ENCODE results near the gene PLEKHH2.

Gene PLEKHH2

DNA sequence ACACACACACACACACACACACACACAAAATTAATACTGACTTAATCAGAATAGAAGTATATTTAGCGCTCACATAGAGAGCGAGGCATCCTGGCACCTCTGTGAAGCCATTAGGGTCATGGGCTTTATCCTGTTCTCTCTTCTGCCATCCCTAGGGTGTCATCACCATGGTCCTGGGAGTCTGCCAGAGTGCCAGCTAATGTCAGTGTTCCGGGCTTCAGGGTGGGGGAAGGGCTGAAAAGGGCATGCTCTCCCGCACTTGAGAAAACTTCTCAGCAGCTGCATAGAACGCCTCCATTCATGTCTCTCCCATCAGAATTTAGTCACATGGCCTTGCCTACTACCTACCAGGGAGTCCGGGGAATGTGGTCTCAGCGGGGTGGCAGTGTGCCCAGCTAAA lies 117.1 kb downstream of the PLEKHH2 start:
- no peak overlapping the region for H3K4me3 ChIP-seq (ENCODE audit: control insufficient read depth, low read depth, low read length)
- no peak for DNase-seq (ENCODE audit: low read depth)
- TF ChIP-seq, protein P1, sequence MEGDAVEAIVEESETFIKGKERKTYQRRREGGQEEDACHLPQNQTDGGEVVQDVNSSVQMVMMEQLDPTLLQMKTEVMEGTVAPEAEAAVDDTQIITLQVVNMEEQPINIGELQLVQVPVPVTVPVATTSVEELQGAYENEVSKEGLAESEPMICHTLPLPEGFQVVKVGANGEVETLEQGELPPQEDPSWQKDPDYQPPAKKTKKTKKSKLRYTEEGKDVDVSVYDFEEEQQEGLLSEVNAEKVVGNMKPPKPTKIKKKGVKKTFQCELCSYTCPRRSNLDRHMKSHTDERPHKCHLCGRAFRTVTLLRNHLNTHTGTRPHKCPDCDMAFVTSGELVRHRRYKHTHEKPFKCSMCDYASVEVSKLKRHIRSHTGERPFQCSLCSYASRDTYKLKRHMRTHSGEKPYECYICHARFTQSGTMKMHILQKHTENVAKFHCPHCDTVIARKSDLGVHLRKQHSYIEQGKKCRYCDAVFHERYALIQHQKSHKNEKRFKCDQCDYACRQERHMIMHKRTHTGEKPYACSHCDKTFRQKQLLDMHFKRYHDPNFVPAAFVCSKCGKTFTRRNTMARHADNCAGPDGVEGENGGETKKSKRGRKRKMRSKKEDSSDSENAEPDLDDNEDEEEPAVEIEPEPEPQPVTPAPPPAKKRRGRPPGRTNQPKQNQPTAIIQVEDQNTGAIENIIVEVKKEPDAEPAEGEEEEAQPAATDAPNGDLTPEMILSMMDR (IDR thresholded peaks at IDR 0.05; ENCODE audit: control insufficient read depth, insufficient read depth, low read depth, low read length, missing control alignments), result no peak

DNA sequence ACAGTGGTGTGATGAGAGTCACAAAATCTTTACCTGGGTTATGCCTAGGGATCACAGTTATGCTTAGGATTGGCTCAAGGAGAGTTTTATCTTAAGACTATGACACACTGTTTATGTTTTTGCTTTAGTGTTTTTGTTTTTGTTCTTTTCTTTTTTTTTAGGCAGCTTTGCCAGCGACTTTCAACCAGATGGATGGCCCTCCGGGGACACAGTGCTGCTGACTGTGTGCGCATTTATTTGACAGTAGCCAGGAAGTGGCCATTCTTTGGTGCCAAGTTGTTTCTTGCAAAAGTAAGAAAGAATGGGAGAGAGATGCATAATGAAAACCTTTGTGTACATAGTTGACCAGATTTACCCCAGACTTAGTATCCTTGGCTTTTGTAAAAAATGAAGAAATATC lies 121.7 kb downstream of the PLEKHH2 start:
- H3K4me3 ChIP-seq (ENCODE audit: control insufficient read depth, low read depth, low read length), result no peak overlapping the region
- TF ChIP-seq, protein P1 (IDR thresholded peaks at IDR 0.05; ENCODE audit: control insufficient read depth, insufficient read depth, low read depth, low read length, missing control alignments), result no peak
- DNase-seq (ENCODE audit: low read depth), result peak; percentile 11

DNA sequence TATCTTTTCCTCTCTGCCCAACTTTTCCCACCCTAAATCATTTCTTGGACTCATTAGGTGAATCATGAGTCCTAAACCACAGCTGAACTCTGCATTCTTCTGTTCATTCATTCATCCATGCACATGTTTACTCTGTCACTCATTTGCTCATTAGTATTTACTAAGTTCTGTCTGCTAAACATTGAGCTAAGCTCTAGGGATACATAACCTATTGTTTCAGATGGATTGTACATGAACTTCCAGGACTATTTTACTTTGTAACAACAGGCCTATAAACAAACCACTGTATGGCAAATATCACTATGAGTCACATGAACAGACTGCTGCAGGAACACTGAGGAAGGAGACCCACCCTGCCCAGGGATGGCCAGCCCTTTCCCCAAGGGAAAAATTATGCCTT lies 122.1 kb downstream of the PLEKHH2 start:
- TF ChIP-seq, protein P1 (IDR thresholded peaks at IDR 0.05; ENCODE audit: control insufficient read depth, insufficient read depth, low read depth, low read length, missing control alignments), result no peak
- peak; percentile 23 for DNase-seq (ENCODE audit: low read depth)
- H3K4me3 ChIP-seq (ENCODE audit: control insufficient read depth, low read depth, low read length), result no peak overlapping the region

DNA sequence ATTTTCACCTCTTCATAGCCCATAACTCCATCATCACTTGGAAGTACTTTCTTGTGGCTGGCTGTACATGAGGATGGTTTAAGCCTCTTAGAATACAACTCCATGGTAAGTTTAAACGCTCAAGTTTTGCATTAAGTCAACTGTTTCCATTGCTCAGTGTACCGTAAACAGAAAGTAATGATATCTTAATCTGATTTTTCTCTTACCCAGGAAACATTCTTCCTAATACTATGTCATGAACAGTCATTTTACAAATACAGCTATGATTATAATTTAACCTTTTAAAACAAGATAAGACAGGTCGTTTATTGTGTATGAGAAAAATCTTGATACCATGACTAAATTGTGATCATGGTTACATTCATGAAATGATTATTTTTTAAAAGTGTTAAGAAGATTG lies 125.2 kb downstream of the PLEKHH2 start:
- no peak for DNase-seq (ENCODE audit: low read depth)
- no peak overlapping the region for H3K4me3 ChIP-seq (ENCODE audit: control insufficient read depth, low read depth, low read length)
- TF ChIP-seq, protein P1 (IDR thresholded peaks at IDR 0.05; ENCODE audit: control insufficient read depth, insufficient read depth, low read depth, low read length, missing control alignments), result no peak

DNA sequence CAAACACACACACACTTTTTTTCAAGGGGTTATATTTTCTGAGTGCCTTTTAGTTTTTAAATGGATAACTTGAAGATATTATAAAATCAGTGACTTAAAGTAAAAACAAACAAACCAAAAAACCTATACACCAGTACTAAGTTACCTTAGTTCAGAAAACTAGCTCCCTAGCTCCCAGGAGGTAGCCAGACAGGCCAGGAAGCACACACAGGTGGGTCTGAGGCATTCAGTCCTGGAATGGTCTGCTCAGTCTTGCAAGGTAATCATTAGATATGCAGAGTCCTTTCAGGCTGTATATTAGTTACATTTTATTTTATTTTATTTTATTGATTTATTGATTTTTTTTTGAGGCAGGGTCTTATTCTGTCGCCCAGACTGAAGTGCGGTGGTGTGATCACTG lies 126.0 kb downstream of the PLEKHH2 start:
- no peak for DNase-seq (ENCODE audit: low read depth)
- TF ChIP-seq, protein P1 (IDR thresholded peaks at IDR 0.05; ENCODE audit: control insufficient read depth, insufficient read depth, low read depth, low read length, missing control alignments), result no peak
- no peak overlapping the region for H3K4me3 ChIP-seq (ENCODE audit: control insufficient read depth, low read depth, low read length)

DNA sequence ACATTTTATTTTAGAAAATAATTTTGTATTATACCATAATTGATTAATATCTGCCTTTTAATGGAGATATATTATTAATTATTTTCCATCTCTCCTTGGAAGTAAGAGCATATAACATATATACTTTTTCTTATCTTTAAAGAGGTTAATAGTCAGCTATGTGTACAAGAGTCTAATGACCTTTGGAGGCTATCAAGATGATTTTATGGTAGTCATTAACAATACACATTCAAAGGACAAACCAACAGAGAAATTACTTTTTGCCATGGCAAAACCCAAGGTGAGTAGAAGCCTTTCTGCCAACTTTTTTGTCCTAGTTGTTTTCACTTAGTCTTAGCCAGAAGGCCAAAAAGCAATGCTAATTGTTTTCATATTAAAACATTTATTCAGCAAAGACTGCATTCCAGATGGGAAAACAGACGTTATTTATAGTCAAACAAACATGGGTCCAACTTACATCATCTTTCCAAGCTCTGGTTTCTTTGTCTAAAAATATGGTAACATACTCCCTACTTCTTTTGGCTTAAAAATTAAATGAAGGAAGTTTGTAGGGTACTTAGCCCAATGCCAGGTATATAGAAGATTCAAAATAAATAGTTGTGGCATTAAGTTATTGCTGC lies 127.1 kb downstream of the PLEKHH2 start:
- DNase-seq (ENCODE audit: low read depth), result no peak
- no peak overlapping the region for H3K4me3 ChIP-seq (ENCODE audit: control insufficient read depth, low read depth, low read length)
- TF ChIP-seq, protein P1 (IDR thresholded peaks at IDR 0.05; ENCODE audit: control insufficient read depth, insufficient read depth, low read depth, low read length, missing control alignments), result no peak

DNA sequence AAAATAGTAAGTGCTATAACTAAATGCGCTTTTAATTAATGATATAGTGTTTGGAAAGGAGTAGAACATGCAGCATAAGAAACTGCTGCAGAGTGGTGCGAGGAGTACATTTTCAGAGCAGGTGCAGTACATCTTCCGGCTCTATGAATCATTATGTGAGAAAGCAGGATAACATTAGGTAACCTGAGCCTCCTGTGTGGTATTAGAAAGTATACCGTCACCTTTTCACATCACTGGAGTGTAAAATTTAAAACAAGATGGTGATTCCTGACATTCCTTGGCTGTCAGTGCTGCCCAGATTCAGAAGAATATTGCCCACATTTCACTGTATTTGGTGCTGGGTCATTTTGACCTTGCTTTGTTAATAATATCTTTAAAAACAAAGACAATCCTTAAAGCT lies 128.9 kb downstream of the PLEKHH2 start:
- TF ChIP-seq, protein P1 (IDR thresholded peaks at IDR 0.05; ENCODE audit: control insufficient read depth, insufficient read depth, low read depth, low read length, missing control alignments), result no peak
- no peak overlapping the region for H3K4me3 ChIP-seq (ENCODE audit: control insufficient read depth, low read depth, low read length)
- DNase-seq (ENCODE audit: low read depth), result no peak
